ENCODE data around the gene SLC66A2. TPM values are rescaled to one million over a fixed set of nuclear protein-coding genes. Genes with fewer than 3 reads are reported as not detected.

The SLC66A2 gene
- total RNA-seq, 1 donor from 2014 or later, result 5.8 TPM

DNA sequence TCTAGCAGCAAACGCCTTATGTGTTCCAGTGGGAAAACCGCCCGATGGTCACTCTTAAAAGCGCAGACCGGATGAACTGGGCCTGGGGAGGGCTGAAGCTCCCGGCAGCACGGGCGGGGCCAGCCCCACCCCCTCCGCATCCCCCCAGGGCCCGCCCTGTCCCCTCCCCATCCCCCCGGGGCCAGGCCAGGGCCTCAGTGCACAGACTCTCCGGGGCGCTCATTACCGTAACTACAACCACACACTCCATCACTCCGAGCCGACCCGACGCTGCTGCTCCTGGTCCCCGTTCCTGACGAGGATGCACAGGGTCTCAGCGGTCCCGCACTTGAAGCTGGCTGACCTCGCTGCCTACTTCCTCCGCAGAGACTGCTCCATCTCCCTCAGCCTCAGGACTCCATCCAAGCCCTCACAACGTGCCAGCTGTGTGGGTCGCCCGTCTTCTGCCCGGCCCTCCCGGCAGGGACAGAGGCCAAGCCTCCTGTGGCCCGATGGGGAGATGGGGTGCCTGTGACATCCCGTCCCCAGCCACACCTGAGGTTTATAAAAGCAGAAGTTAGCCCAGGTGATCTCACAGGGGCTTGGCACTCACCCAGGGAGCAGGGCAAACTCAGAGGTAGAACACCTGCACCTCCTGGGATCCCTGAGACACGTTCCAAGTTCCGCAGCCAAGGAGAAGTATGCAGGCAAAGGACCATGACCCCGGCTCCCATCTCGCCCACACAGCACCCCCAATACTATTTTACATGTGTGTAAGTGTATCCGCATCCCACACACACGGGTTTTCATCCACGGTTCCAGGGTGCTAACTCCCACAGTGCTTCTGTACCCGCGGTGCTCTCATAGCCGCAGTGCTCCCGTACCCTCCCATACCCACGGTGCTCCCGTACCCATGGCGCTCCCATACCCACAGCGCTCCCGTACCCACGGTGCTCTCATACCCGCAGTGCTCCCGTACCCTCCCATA is 36.0 kb downstream of the SLC66A2 start:
- no peak overlapping the region for H2AFZ ChIP-seq (replicated peaks)
- Mint-ChIP-seq H3K27ac (no peak overlapping the region), H3K36me3 (peaks cover 48% of the 10 kb centered on the region), H3K27me3 (ENCODE audit: insufficient read depth, low read depth) (peaks cover 4% of the 10 kb centered on the region), H3K4me1 (peaks cover 10% of the 10 kb centered on the region), H3K9me3 (peaks cover 28% of the 10 kb centered on the region), H3K4me3 (no peak overlapping the region)
- TF ChIP-seq EZH2 (IDR thresholded peaks at IDR 0.05), result no peak
- TF ChIP-seq, protein P1, sequence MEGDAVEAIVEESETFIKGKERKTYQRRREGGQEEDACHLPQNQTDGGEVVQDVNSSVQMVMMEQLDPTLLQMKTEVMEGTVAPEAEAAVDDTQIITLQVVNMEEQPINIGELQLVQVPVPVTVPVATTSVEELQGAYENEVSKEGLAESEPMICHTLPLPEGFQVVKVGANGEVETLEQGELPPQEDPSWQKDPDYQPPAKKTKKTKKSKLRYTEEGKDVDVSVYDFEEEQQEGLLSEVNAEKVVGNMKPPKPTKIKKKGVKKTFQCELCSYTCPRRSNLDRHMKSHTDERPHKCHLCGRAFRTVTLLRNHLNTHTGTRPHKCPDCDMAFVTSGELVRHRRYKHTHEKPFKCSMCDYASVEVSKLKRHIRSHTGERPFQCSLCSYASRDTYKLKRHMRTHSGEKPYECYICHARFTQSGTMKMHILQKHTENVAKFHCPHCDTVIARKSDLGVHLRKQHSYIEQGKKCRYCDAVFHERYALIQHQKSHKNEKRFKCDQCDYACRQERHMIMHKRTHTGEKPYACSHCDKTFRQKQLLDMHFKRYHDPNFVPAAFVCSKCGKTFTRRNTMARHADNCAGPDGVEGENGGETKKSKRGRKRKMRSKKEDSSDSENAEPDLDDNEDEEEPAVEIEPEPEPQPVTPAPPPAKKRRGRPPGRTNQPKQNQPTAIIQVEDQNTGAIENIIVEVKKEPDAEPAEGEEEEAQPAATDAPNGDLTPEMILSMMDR (IDR thresholded peaks at IDR 0.05), result no peak
- TF ChIP-seq EZH2phosphoT487 (IDR thresholded peaks at IDR 0.05), result no peak
- H3K4me1 ChIP-seq, result peaks cover 6% of the 10 kb centered on the region
- no peak overlapping the region for H3K4me3 ChIP-seq
- no peaks in the 10 kb centered on the region for H3K79me2 ChIP-seq (ENCODE audit: low read depth)
- no peak overlapping the region for H3K4me2 ChIP-seq
- no peaks in the 10 kb centered on the region for H3F3A ChIP-seq (ENCODE audit: low read depth)
- H3K9me3 ChIP-seq (ENCODE audit: low read depth), result no peaks in the 10 kb centered on the region
- no peaks in the 10 kb centered on the region for H3K36me3 ChIP-seq
- H3K9ac ChIP-seq, result no peak overlapping the region
- H3K27ac ChIP-seq, result no peak overlapping the region
- no peak for DNase-seq (ENCODE audit: low spot score)
- H4K20me1 ChIP-seq (ENCODE audit: low read depth), result no peaks in the 10 kb centered on the region
- peaks cover 5% of the 10 kb centered on the region for H3K27me3 ChIP-seq

DNA sequence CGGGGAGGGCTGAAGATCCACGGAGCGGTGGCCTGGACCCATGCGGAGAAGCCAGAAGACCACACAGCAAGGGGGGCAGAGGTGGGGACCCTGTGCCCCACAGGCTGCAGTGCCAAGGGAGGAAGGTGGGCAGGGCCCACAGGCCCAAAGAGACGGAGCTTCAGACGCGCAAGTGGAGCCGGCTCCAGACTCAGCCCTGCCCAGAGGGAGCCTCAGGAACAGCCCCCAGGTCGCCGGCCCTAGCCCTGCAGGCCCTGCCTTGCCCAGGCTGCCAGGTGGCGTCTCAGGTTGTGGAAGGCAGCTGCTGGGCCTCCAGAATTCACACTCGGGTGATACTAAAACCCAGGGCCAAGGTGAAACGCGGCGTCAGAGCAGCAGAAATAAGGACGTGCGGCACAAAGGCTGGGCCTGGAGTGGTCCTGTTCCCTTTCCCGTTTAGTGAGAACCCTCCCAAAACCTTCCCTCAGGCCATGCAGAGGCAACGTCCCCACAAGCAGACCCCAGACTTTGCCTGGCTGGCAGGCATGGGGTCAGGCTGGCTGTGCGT is 36.8 kb downstream of the SLC66A2 start:
- Mint-ChIP-seq H3K27me3 (ENCODE audit: insufficient read depth, low read depth) (peaks cover 4% of the 10 kb centered on the region), H3K36me3 (peaks cover 49% of the 10 kb centered on the region), H3K9me3 (peaks cover 28% of the 10 kb centered on the region), H3K27ac (no peak overlapping the region), H3K4me3 (no peak overlapping the region), H3K4me1 (peaks cover 10% of the 10 kb centered on the region)
- H2AFZ ChIP-seq (replicated peaks), result no peak overlapping the region
- TF ChIP-seq EZH2phosphoT487 (IDR thresholded peaks at IDR 0.05) (no peak), EZH2 (IDR thresholded peaks at IDR 0.05) (no peak)
- TF ChIP-seq, protein P1 (IDR thresholded peaks at IDR 0.05), result no peak
- no peaks in the 10 kb centered on the region for H3K9me3 ChIP-seq (ENCODE audit: low read depth)
- peaks cover 5% of the 10 kb centered on the region for H3K27me3 ChIP-seq
- DNase-seq (ENCODE audit: low spot score), result no peak
- peaks cover 6% of the 10 kb centered on the region for H3K4me1 ChIP-seq
- H4K20me1 ChIP-seq (ENCODE audit: low read depth), result no peaks in the 10 kb centered on the region
- no peak overlapping the region for H3K4me3 ChIP-seq
- no peaks in the 10 kb centered on the region for H3F3A ChIP-seq (ENCODE audit: low read depth)
- H3K4me2 ChIP-seq, result no peak overlapping the region
- H3K36me3 ChIP-seq, result no peaks in the 10 kb centered on the region
- no peaks in the 10 kb centered on the region for H3K79me2 ChIP-seq (ENCODE audit: low read depth)
- H3K9ac ChIP-seq, result no peak overlapping the region
- H3K27ac ChIP-seq, result no peak overlapping the region

DNA sequence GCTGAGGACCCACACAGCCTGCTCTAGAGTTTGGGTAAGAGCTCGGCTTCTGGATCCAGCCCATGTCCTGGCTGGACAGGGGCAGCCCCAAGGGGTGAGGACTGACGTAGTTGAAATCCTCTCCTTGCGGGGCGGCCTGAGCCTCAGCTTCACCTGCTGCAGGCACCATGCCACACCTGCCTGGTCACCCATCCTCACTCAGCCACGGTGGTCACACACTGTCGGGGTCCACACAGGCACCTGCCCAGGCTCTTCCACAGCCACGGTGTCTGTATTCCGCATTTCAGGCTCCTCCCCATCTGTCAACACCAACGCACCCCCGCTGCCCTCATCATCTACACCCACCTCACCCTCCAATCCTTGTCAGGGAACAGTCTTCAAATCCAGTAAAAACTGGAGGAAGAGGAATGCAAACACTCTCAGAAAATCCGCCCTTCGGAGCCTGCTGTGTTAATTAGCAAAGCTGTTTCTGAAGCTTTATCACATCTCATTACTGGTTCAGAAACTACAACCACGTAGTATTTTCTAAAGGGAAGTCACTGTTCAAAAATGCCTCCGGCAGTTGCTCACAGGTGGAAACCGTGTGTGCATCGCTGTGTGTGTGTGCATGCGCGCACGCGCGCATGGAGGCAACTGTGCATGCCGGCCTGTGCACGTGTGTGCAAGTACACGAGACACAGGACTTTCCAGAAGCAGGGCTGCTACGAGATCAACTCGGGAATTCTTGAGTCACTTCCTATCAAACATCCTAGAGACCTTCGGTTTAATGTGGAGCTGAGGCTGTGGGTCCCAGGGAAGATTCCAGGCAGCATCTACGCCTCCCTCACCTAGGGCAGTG is 38.2 kb downstream of the SLC66A2 start:
- H3K36me3 ChIP-seq, result no peaks in the 10 kb centered on the region
- Mint-ChIP-seq H3K36me3 (peaks cover 54% of the 10 kb centered on the region), H3K4me1 (peaks cover 10% of the 10 kb centered on the region), H3K27me3 (ENCODE audit: insufficient read depth, low read depth) (no peaks in the 10 kb centered on the region), H3K4me3 (no peak overlapping the region), H3K9me3 (peaks cover 31% of the 10 kb centered on the region), H3K27ac (no peak overlapping the region)
- H4K20me1 ChIP-seq (ENCODE audit: low read depth), result no peaks in the 10 kb centered on the region
- H3K4me3 ChIP-seq, result no peak overlapping the region
- H3K79me2 ChIP-seq (ENCODE audit: low read depth), result no peaks in the 10 kb centered on the region
- H3F3A ChIP-seq (ENCODE audit: low read depth), result no peaks in the 10 kb centered on the region
- no peaks in the 10 kb centered on the region for H3K9me3 ChIP-seq (ENCODE audit: low read depth)
- H3K27me3 ChIP-seq, result peaks cover 5% of the 10 kb centered on the region
- TF ChIP-seq EZH2phosphoT487 (IDR thresholded peaks at IDR 0.05) (no peak), EZH2 (IDR thresholded peaks at IDR 0.05) (no peak)
- TF ChIP-seq, protein P1 (IDR thresholded peaks at IDR 0.05), result no peak
- peaks cover 6% of the 10 kb centered on the region for H3K4me1 ChIP-seq
- H2AFZ ChIP-seq (replicated peaks), result no peak overlapping the region
- no peak overlapping the region for H3K4me2 ChIP-seq
- no peak overlapping the region for H3K9ac ChIP-seq
- H3K27ac ChIP-seq, result no peak overlapping the region
- DNase-seq (ENCODE audit: low spot score), result peak; percentile 27
